ENCODE data around the gene TRPM5.

TRPM5 gene

GRCh38 chr11:2436013-2436520 lies 8.2 kb downstream of the TRPM5 start:
- DNase-seq (ENCODE audit: low spot score) = no peak

GRCh38 chr11:2435288-2436012 lies 8.9 kb downstream of the TRPM5 start:
- DNase-seq (ENCODE audit: low spot score) = no peak

GRCh38 chr11:2434506-2435255 lies 9.6 kb downstream of the TRPM5 start:
- DNase-seq (ENCODE audit: low spot score) = no peak

GRCh38 chr11:2434008-2434407 lies 10.3 kb downstream of the TRPM5 start:
- DNase-seq (ENCODE audit: low spot score) = no peak

DNA sequence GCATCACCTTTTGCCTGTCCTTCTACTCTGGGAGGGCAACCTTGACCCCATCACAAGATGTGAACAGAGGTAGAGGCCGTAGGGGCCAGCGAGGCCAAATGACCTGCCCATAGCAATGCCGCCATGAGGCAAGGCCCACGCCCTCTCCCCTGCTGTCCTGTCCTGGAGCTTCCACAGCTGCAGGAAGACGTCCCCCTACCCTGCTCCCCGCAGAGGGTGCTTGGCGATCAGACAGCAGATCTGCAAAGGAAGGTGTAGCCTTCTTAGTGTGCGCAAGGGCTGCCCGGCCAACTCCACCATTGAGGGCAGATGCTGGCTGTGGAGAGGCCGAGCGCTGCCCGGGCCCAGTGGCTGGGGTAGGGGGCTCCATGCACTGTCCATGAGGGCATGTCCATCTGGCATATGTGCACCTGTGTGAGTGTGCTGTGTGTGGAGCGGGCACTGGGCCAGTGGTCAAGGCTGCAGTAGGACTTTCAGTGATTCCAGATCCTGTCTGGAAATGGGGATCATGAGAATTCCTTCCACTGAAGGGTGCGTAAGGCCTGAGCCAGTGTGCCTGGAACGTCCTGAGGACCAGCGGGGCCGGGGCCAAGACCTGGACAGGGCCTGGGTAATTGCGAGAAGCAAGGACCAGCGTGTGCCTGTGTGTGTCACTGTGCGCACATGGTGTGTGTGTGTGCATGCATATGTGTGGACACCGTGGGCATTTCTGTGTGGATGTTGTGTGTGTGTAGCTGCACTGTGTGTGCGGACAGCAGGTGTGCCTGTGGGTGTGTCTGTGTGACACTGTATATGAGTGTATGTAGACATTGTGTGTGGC lies 11.0 kb downstream of the TRPM5 start:
- no peak for DNase-seq (ENCODE audit: low spot score)

GRCh38 chr11:2432628-2433071 lies 11.7 kb downstream of the TRPM5 start:
- DNase-seq (ENCODE audit: low spot score) = no peak

DNA sequence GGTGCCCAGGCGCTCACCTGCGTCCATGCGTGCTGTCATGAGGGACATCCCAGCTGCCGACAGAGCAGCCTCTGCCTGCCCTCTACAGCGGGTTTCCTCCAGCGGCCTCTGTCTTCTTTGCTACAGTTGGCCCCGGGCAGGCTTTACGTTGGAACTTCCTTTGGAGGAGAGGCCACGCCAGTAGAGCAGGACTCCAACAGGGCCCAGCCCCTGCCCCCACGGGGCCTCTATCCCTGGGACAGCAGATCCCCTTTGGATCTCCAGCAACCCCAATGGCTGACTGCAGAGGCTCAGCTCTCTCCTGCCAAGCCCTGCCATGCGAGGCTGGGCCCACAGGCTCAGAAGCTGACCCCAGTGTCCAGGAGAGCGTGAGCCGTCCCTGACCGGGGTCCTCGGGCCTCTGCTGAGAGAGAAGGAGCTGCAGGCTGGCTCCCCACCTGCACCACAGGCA lies 12.1 kb downstream of the TRPM5 start:
- no peak for DNase-seq (ENCODE audit: low spot score)

DNA sequence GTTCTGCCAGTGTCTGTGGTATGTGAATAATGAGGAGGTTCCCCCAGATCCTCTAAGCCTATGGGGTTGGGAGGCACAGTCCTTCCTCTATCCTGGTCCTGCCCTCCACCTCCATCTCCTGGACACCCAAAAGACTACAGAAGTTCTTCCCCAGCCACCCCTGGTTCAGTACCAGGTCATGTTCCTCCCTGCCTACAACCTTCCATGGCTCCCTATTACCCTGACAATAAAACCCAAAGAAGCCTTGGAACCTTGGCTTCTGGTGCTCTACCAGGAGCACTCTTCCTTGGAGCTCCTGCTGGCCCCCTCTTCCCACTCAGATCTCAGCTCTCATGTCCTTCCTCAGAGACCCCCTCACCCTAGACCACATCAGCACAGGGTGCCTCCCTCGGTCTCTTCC lies 12.9 kb downstream of the TRPM5 start:
- DNase-seq (ENCODE audit: low spot score) = no peak

DNA sequence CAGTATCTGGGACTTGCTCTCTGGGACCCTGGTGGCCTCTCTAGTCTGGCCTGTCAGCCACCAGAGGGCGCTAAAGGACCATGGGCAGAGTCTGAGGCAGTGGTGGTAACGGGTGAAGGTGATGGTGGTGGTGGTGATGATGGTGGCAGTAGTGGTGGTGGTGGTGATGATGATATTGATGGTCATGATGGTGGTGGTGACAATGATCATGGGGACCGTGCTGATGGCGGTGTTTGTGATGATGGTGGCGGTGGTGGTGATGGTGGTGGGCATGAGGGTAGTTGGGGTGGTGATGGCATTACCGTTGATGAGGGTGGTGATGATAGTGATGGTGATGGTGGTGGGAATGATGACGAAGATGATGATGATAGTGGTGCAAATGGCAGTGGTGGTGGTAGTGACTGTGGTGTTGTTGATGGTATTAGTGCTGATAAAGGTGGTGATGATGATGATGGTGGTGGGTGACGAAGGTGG lies 16.0 kb downstream of the TRPM5 start:
- DNase-seq (ENCODE audit: low spot score) = peak; percentile 74

DNA sequence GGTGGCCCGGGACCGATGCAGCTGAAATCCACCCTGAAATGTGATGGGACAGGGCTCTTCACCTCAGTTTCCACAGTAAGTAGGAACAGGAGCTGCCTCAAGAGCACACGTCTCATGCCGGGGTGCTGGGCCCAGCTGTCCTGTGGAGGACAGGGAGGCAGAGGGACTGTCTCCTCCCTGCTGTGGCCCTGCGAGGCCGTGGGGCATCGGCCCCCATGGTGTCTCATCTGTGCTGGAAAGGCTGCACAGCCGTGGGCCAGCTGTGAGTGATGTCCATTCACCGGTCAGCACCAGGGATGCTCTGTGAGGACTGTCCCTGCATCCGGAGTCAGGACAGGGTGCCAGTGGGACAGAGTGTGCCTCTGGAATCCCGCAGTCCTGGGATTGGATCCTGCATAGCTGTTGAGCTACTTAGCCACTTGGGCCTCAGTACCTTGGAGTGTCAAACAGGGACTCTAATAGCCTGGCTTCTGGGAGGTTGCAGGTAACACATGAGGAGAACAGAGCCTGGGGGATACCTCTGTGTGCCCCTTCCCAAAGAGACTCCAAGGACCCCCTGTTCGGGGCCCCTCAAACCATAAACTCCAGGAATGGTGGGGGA lies 16.5 kb downstream of the TRPM5 start:
- no peak for DNase-seq (ENCODE audit: low spot score)

- DNase-seq (ENCODE audit: low spot score) = no peak
Observed at GRCh38 chr11:2426826-2427521, 17.3 kb downstream of the TRPM5 start.

- DNase-seq (ENCODE audit: low spot score) = no peak
Observed at GRCh38 chr11:2426221-2426620, 18.1 kb downstream of the TRPM5 start.

DNA sequence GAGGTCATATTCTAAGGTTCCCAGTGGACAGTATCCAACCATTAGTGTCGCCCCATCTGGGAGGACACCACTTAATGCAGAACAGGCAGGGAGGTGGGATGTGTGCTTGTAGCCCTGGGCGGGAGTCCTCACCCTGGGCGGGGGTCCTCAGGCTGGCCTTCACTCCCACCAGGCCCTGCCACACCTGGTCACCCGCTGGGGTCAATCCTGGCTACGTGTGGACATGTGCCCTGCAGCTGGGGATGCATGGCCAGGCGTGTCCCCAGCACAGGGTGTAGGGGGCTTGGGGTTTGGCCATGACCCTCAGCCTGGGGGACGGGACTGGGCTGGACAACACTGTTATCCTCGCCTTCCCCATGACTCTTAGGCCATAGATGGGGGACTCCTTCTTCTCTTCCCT lies 18.8 kb downstream of the TRPM5 start:
- no peak for DNase-seq (ENCODE audit: low spot score)

DNA sequence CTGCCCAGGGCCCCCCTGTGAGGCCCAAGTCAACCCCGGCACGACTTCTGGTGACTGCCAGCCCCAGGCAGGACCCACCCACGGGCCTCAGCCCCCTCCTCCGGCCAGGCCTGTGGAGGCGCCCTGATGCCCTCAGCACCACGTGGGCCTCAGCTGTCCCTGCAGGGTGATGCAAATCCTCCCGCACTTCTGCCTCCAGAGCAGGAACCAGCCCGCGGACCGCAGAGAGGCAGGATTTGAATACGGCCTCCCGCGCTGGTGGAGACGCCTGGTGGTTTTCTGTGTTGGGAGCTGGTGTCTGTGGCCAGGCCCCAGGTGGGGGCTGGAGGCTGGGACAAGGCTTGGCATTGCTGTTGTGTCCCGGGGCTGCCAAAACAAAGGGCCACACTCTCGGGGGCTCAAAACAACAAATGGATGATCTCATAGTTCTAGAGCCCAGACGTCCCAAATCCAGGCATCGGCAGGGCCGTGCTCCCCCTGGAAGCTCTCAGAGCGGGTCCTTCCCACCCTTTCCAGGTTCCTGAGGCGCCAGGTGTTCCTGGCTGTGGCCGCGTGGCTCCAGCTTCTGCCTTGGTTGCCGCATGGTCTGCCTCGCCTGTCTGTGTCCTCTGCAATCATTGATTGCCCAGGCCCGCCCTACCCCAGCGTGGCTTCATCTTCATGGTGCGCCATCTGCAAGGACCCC lies 19.4 kb downstream of the TRPM5 start:
- DNase-seq (ENCODE audit: low spot score) = no peak

GRCh38 chr11:2423157-2424025 lies 20.9 kb downstream of the TRPM5 start:
- DNase-seq (ENCODE audit: low spot score) = no peak

- no peak for DNase-seq (ENCODE audit: low spot score)
Observed at GRCh38 chr11:2422461-2423156, 21.7 kb downstream of the TRPM5 start.

- no peak for DNase-seq (ENCODE audit: low spot score)
Observed at GRCh38 chr11:2421996-2422395, 22.3 kb downstream of the TRPM5 start.

DNA sequence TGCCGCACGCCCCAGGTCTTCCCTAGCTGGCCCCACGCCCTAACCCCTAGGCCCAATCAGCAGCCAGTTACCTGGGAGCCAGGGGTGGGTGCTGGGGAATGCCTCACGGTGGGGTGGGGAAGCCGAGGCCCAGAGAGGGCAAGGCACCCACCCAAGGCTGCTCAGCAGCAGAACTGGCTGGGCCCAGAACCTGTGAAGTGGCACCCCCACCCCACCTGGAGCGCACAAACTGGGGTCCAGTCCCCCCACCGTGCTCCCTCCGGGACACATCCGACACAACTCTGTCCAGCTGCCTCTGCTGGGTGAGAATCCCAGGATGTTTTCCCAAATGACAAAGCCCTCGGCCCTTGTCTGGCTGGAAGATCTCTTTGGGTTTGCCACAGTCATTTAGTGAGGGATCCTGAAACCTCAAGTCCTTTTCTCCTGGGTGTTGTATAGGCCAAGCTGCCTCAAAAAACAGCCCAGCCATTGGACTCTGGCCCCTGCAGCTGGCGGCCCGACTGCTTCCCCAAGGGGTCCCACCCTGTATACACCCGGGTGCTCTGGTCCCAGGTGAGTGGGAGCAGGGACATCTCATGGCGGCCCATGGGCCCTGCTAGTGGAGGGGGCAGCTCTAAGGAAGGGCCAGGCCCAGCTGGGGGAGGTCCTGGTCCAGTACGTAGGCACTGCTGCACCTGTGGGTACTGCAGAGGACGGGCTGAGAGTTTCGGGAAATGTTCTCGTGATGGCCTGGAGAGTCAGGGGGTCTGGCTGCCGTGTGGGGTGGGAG lies 22.9 kb downstream of the TRPM5 start:
- no peak for DNase-seq (ENCODE audit: low spot score)

All from D341Med (cell line).